ENCODE results near the gene SBF2.
"Not testable (repeated sequence)": the region's sequence is repeated elsewhere in the genome, so short reads cannot be mapped to it uniquely, and the experiment has no call there.

SBF2 gene

DNA sequence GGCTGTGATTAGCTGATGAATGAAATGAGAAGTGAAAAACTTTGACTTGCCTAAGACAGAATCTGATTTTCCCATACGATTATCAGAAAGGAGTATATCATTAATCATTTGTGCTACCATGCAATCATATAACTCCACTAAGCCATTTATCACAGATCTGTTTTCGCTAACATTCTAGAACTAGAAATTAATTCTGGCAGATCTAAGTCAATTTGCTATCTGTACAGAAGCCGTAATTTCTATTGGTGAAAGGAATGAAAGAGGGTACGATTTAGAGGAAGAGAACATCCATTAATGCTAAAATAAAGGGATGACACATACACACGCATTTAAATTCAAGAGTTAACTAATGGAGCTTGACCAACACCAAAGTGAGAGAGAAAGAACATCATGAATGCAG lies 201.6 kb downstream of the SBF2 start:
- no peak overlapping the region for H3K4me3 ChIP-seq (ENCODE audit: low read depth, low read length)
- TF ChIP-seq, protein P1, sequence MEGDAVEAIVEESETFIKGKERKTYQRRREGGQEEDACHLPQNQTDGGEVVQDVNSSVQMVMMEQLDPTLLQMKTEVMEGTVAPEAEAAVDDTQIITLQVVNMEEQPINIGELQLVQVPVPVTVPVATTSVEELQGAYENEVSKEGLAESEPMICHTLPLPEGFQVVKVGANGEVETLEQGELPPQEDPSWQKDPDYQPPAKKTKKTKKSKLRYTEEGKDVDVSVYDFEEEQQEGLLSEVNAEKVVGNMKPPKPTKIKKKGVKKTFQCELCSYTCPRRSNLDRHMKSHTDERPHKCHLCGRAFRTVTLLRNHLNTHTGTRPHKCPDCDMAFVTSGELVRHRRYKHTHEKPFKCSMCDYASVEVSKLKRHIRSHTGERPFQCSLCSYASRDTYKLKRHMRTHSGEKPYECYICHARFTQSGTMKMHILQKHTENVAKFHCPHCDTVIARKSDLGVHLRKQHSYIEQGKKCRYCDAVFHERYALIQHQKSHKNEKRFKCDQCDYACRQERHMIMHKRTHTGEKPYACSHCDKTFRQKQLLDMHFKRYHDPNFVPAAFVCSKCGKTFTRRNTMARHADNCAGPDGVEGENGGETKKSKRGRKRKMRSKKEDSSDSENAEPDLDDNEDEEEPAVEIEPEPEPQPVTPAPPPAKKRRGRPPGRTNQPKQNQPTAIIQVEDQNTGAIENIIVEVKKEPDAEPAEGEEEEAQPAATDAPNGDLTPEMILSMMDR (IDR thresholded peaks at IDR 0.05; ENCODE audit: borderline replicate concordance, insufficient read depth, low read depth, low read length) = no peak

DNA sequence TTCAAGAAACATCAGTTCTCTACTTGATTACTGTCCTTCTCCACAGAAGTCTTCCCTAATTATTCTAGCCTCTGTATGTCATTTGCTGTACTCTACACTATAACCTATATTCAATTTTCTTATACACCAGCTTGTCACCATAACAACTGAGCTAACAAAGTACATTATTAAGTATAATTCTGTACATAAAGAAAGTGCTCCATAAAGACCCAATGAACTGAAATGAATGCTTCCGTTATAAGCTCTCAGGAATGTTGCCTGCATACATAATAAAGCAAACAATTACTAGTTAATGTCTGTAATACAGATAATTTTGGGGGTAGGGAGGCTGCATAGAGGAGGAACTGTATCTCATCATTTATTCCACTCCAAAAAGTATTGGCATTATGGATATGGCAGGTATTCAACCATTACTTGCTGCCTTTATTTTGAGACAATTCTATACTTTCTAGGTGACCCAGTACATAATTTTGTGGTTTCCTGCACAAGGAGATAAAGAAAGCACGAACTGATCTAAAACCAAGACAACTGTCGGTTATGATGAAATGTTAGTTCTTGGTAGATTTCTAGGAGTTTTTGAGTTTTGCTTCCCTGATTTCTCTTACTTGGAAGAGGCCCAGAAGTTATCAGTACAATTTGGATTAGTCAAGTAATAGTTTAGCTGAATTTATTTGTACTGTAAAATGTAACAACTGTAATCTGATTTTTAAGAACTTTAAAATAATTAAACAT lies 202.5 kb downstream of the SBF2 start:
- TF ChIP-seq, protein P1 (IDR thresholded peaks at IDR 0.05; ENCODE audit: borderline replicate concordance, insufficient read depth, low read depth, low read length) = no peak
- no peak overlapping the region for H3K4me3 ChIP-seq (ENCODE audit: low read depth, low read length)

DNA sequence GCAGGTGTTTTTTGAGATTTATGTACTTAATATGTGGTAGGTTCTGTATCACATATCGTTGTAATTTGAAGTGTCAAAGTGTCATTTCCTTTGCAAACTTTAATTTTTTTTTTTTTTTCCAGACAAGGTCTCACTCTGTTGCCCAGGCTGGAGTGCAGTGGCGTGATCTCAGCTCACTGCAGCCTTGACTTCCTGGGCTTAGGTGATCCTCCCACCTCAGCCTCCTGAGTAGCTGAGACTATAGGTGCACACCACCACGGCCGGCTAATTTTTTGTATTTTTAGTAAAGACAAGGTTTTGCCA lies 206.1 kb downstream of the SBF2 start:
- not testable (repeated sequence) for H3K4me3 ChIP-seq (ENCODE audit: low read depth, low read length)

DNA sequence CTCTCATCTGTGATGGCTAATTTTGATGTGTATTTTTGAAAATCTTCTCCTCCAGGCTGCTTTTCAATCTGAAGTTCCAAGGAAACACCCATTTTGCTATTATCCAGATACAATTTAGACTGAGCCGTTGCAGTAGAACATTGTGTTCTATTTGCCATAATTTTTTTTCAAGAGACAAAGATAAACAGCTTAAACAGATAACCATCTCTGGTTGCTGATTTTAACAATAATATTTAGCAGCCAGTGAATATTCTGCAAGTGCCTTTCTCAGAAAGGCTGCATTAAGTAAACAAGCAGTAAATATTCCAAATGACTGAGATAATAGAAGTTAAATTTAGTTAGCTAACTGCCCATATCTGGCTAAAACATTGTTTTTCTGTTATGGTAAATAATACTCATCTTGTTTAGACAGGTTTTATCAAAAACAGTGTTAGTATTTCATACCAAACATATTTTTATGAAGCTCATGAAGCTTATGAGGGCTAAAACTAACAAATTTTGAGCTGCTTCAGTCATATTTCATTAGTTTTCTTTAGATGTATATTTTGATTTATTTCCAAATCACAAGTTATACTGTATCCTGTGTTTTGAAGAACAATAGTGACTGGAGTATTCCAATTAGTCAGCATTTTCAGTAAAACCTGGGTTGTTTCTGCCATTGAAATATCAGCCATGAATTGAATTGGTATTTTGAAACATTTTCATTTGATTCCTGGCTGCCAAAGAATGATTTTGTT lies 206.7 kb downstream of the SBF2 start:
- no peak overlapping the region for H3K4me3 ChIP-seq (ENCODE audit: low read depth, low read length)
- TF ChIP-seq, protein P1 (IDR thresholded peaks at IDR 0.05; ENCODE audit: borderline replicate concordance, insufficient read depth, low read depth, low read length) = no peak

DNA sequence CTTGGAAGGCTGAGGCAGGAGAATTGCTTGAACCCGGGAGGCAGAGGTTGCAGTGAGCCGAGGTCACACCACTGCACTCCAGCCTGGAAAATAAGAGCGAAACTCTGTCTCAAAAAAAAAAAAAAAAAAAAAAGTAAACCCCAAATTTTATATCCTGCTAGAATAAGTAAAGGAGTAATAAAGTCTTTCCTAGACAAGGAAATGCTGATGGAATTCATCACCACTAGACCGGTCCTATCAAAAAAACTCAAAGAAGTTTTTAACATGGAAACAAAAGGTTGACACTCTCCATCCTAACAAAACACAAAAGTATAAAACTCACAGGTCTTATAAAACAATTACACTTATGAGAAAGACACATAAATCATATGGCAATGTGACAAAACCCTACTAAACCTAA lies 213.9 kb downstream of the SBF2 start:
- no peak overlapping the region for H3K4me3 ChIP-seq (ENCODE audit: low read depth, low read length)
- TF ChIP-seq, protein P1 (IDR thresholded peaks at IDR 0.05; ENCODE audit: borderline replicate concordance, insufficient read depth, low read depth, low read length) = no peak

DNA sequence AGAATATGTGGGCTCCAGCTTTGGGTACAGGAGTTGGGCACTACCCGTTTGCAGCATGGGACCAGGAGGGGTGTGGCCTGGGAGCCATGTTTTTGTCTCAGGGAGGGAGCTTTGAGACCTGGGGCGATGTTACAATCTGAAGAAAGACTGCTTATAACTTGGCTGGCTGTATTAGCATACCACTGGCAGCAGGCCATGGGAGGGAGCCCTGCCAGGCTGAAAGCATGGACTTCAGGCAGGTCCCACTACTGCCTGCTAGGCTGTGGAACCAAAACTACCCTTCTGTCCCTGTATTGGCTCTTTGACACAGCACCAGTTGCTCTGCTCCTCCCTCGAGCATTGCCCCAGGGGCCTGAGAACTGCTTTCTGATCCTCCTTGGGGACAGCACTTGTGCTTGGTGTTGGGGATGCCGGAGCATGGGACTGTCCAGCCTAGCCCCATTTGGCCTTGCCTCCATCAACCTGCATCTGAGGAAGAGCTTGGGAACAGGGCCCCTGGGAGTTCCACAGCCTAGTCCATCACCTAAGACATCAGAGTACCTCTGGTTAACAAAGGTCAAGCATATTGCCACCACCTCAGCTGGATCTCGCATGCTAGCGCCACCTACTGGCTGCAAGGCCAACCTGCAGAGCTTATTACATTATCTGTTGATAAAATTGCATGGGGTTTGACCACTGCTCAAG lies 217.4 kb downstream of the SBF2 start:
- TF ChIP-seq, protein P1 (IDR thresholded peaks at IDR 0.05; ENCODE audit: borderline replicate concordance, insufficient read depth, low read depth, low read length) = peak; percentile 82
- H3K4me3 ChIP-seq (ENCODE audit: low read depth, low read length) = no peak overlapping the region

DNA sequence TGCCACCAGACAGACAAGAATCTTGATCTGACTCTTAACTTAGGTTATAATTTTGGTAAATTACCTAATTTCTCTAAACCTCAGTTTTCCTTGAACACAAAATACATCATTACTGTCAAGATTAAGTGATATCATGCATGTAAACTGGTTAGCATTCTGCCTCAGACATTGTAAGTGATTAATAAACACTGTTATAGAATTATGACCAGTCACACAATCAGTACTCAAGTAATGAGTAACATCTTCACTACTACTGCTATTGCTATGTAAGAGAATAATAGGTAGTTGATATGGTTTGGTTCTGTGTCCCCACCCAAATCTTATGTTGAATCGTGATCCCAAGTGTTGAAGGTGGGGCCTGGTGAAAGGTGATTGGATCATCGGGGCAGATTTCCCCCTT lies 218.9 kb downstream of the SBF2 start:
- TF ChIP-seq, protein P1 (IDR thresholded peaks at IDR 0.05; ENCODE audit: borderline replicate concordance, insufficient read depth, low read depth, low read length) = no peak

More for the DNA sequence above, 218.9 kb downstream of the SBF2 start:
- no peak overlapping the region for H3K4me3 ChIP-seq (ENCODE audit: low read depth, low read length)
